Hepatocyte (in vitro differentiated cells): ENCODE data around the gene MCM6.

ENCODE experiments used
- CTCF ChIP-seq: fragments of 200-600 bp; sonication (generic); IDR thresholded peaks from 2 replicates; pipeline ENCODE4 v1.5.1; 2016; ENCODE audit warnings: antibody characterized with exemption, mild to moderate bottlenecking; ENCODE audit not compliant: poor library complexity
- EZH2 ChIP-seq: fragments of 200-600 bp; sonication (generic); IDR thresholded peaks from 2 replicates; pipeline ENCODE4 v1.6.1; 2016; ENCODE audit warnings: antibody characterized with exemption, mild to moderate bottlenecking, borderline replicate concordance

GRCh38 chr2:135815269-135815668 lies 61.0 kb downstream of the MCM6 start:
- no peak for TF ChIP-seq CTCF
- no peak for TF ChIP-seq EZH2
